HL-60 (cell line): ENCODE measurements around the gene GJE1.
A peak's percentile ranks its signal among the peaks of the same experiment; 100 is the strongest.

Source experiments
- DNase-seq, 2 experiments: peaks; one replicate each; pipeline ENCODE4 v3.0.0-alpha.2; 2010 to 2020; ENCODE audit warnings: low read depth in 1 of 2, low spot score in 1 of 2
- H3K27ac ChIP-seq: fragments of 250-450 bp; sonication (Bioruptor Pico); replicated peaks from 2 replicates; pipeline ENCODE4 v1.5.1; 2020; ENCODE audit warnings: mild to moderate bottlenecking, moderate library complexity
- H3K27me3 ChIP-seq: fragments of 250-450 bp; sonication (Bioruptor Pico); 2 replicates; pipeline ENCODE4 v1.5.1; 2021; ENCODE audit warnings: mild to moderate bottlenecking, moderate library complexity; ENCODE audit not compliant: insufficient read depth, poor library complexity, severe bottlenecking
- H3K4me3 ChIP-seq: replicated peaks from 2 replicates; pipeline ENCODE4 v1.5.1; 2011; ENCODE audit warnings: mild to moderate bottlenecking, control low read depth, low read length; ENCODE audit not compliant: insufficient read depth
- GABPA ChIP-seq: IDR thresholded peaks from 2 replicates; pipeline ENCODE4 v1.6.1; 2012; ENCODE audit warnings: low read depth
- POLR2AphosphoS5 ChIP-seq: IDR thresholded peaks from 2 replicates; pipeline ENCODE4 v1.6.1; 2012; ENCODE audit warnings: low read depth
- SPI1 ChIP-seq: IDR thresholded peaks from 2 replicates; pipeline ENCODE4 v1.6.1; 2012; ENCODE audit warnings: low read depth, mild to moderate bottlenecking, borderline replicate concordance
- TF ChIP-seq, protein P1 (sequence below): IDR thresholded peaks from one replicate; pipeline ENCODE4 v1.5.1; 2011; ENCODE audit warnings: low read length, control low read depth, inconsistent platforms; ENCODE audit not compliant: insufficient read depth
- TF ChIP-seq, protein P2 (sequence below): IDR thresholded peaks from 2 replicates; pipeline ENCODE4 v1.6.1; 2012; ENCODE audit warnings: low read depth; ENCODE audit not compliant: insufficient replicate concordance

The GJE1 gene

DNA sequence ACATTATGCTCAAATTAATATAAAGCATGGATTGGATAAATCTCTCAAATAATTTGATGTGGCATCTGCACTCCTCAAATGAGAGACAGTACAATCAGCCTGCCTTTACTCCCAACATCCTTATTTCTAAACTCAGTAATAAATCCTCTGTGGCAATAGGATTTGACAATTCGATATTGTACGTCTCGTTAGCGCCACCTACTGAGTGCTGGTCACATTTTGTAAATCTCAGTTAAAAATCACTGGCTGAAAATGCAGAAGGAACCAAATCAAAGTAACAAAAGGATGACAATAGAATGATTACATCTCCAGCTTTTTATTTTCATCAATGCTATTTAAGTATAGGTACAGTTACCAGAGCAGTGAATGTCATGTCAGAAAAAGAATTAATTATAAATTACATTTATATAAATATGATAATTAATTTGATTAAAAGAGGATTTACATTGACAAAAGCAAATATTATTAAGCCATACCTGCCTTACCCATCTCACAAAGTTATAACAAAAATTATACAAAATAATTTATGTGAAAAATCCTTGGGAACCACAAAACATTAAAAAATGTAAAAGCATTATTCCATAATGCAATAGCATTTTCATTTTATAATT, 20.2 kb upstream of the GJE1 start:
- peak in 1 of 2 experiments; percentile 82 for DNase-seq
- H3K27me3 ChIP-seq: peaks cover 2% of the 10 kb centered on the region
- H3K4me3 ChIP-seq: no peak overlapping the region
- H3K27ac ChIP-seq: no peak overlapping the region
- TF ChIP-seq GABPA: no peak
- TF ChIP-seq POLR2AphosphoS5: no peak
- no peak for TF ChIP-seq SPI1
- TF ChIP-seq, protein P1, sequence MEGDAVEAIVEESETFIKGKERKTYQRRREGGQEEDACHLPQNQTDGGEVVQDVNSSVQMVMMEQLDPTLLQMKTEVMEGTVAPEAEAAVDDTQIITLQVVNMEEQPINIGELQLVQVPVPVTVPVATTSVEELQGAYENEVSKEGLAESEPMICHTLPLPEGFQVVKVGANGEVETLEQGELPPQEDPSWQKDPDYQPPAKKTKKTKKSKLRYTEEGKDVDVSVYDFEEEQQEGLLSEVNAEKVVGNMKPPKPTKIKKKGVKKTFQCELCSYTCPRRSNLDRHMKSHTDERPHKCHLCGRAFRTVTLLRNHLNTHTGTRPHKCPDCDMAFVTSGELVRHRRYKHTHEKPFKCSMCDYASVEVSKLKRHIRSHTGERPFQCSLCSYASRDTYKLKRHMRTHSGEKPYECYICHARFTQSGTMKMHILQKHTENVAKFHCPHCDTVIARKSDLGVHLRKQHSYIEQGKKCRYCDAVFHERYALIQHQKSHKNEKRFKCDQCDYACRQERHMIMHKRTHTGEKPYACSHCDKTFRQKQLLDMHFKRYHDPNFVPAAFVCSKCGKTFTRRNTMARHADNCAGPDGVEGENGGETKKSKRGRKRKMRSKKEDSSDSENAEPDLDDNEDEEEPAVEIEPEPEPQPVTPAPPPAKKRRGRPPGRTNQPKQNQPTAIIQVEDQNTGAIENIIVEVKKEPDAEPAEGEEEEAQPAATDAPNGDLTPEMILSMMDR: peak; percentile 36
- TF ChIP-seq, protein P2, sequence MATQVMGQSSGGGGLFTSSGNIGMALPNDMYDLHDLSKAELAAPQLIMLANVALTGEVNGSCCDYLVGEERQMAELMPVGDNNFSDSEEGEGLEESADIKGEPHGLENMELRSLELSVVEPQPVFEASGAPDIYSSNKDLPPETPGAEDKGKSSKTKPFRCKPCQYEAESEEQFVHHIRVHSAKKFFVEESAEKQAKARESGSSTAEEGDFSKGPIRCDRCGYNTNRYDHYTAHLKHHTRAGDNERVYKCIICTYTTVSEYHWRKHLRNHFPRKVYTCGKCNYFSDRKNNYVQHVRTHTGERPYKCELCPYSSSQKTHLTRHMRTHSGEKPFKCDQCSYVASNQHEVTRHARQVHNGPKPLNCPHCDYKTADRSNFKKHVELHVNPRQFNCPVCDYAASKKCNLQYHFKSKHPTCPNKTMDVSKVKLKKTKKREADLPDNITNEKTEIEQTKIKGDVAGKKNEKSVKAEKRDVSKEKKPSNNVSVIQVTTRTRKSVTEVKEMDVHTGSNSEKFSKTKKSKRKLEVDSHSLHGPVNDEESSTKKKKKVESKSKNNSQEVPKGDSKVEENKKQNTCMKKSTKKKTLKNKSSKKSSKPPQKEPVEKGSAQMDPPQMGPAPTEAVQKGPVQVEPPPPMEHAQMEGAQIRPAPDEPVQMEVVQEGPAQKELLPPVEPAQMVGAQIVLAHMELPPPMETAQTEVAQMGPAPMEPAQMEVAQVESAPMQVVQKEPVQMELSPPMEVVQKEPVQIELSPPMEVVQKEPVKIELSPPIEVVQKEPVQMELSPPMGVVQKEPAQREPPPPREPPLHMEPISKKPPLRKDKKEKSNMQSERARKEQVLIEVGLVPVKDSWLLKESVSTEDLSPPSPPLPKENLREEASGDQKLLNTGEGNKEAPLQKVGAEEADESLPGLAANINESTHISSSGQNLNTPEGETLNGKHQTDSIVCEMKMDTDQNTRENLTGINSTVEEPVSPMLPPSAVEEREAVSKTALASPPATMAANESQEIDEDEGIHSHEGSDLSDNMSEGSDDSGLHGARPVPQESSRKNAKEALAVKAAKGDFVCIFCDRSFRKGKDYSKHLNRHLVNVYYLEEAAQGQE: no peak

DNA sequence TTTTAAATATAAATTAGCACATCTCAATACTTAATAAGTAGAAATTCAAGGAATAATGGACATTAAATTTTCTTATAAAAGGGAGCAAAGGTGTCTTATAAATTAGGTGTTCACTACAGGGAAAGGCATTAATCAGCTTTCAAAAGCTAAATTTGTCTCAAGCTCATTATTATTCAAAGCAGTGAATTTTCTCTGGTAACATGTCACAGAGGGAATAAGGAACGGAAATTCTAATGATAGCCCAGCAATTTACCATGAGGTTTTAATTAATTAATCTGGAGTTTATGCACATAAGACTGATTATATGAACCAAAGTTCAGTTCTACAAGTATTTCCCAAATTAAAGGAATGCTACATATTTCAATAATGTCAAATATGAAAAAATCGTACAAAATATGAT, 15.4 kb upstream of the GJE1 start:
- peaks cover 2% of the 10 kb centered on the region for H3K27me3 ChIP-seq
- H3K27ac ChIP-seq: no peak overlapping the region
- TF ChIP-seq SPI1: no peak
- TF ChIP-seq, protein P2: no peak
- TF ChIP-seq POLR2AphosphoS5: no peak
- TF ChIP-seq, protein P1: no peak
- TF ChIP-seq GABPA: no peak
- DNase-seq: no peak
- no peak overlapping the region for H3K4me3 ChIP-seq

DNA sequence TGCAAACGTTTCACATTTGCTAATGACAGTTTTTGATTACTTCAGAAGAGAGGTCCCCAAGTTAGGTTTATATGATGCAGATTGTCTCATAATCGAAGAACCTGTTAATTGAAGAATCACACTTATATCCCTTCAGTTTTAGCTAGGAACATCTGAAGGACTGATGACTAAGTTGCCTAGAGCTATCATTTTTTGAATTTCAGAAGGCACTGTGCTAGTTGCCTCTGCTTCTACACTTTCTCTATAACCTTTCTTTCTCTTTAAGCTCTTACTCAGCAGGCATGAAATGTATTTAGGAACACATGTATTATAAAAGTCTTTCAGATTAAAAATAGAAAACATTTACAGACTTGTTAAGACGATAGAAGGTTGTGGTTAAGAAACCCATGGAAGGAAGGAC, 14.4 kb upstream of the GJE1 start:
- no peak for DNase-seq
- Histone ChIP-seq H3K27ac (no peak overlapping the region), H3K27me3 (peaks cover 2% of the 10 kb centered on the region), H3K4me3 (no peak overlapping the region)
- TF ChIP-seq, protein P1: no peak
- no peak for TF ChIP-seq GABPA
- no peak for TF ChIP-seq POLR2AphosphoS5
- TF ChIP-seq, protein P2: no peak
- TF ChIP-seq SPI1: no peak
